HG03066 (cell line): ENCODE results near the gene SELENOV.

Experiments used
- ATAC-seq: cut with Tn5 transposase; IDR thresholded peaks from one replicate; pipeline ENCODE4 v1.9.1; 2021; ENCODE audit warnings: low read depth; ENCODE audit not compliant: unreplicated experiment

The SELENOV gene

GRCh38 chr19:39518975-39519374 lies 4.0 kb downstream of the SELENOV start:
- no peak for ATAC-seq

- no peak for ATAC-seq
These were observed 5.9 kb downstream of the SELENOV start for GRCh38 chr19:39520541-39521484.

- ATAC-seq, result no peak
These were observed 9.6 kb downstream of the SELENOV start for GRCh38 chr19:39524495-39524894.

- no peak for ATAC-seq
These were observed 10.3 kb downstream of the SELENOV start for GRCh38 chr19:39525205-39525604.

- no peak for ATAC-seq
These were observed 16.9 kb downstream of the SELENOV start for GRCh38 chr19:39531834-39532232.

GRCh38 chr19:39532233-39533002 lies 17.5 kb downstream of the SELENOV start, which contains the start of gene EID2B:
Gene EID2B (minus strand): TSS chr19:39532852. CDS start chr19:39532802, 50 bp downstream.
- ATAC-seq, result peak; percentile 81

- no peak for ATAC-seq
These were observed 18.1 kb downstream of the SELENOV start for GRCh38 chr19:39533003-39533512.

- no peak for ATAC-seq
These were observed 18.9 kb downstream of the SELENOV start for GRCh38 chr19:39533791-39534190.

- no peak for ATAC-seq
These were observed 24.2 kb downstream of the SELENOV start for GRCh38 chr19:39539165-39539517.

- ATAC-seq, result peak; percentile 78
These were observed 24.8 kb downstream of the SELENOV start, which contains the start of gene EID2 for GRCh38 chr19:39539518-39540332. Gene EID2 (minus strand): TSS chr19:39540161. CDS start chr19:39540079, 82 bp downstream.

GRCh38 chr19:39540333-39540673 lies 25.4 kb downstream of the SELENOV start:
- ATAC-seq, result no peak

GRCh38 chr19:39542206-39542605 lies 27.3 kb downstream of the SELENOV start:
- no peak for ATAC-seq

- no peak for ATAC-seq
These were observed 28.5 kb downstream of the SELENOV start for GRCh38 chr19:39543477-39543857.

GRCh38 chr19:39544226-39544903 lies 29.4 kb downstream of the SELENOV start:
- no peak for ATAC-seq

- ATAC-seq, result no peak
These were observed 30.0 kb downstream of the SELENOV start for GRCh38 chr19:39544911-39545310.

- ATAC-seq, result no peak
These were observed 31.7 kb downstream of the SELENOV start for GRCh38 chr19:39546599-39546998.

GRCh38 chr19:39550197-39550596 lies 35.3 kb downstream of the SELENOV start:
- no peak for ATAC-seq

- no peak for ATAC-seq
These were observed 38.2 kb downstream of the SELENOV start for GRCh38 chr19:39553082-39553652.

GRCh38 chr19:39554701-39555311 lies 39.9 kb downstream of the SELENOV start:
- no peak for ATAC-seq
